GM19328 (cell line): ENCODE results near the gene MTARC2.
A peak's percentile ranks its signal among the peaks of the same experiment; 100 is the strongest.
"Not testable (repeated sequence)": the region's sequence is repeated elsewhere in the genome, so short reads cannot be mapped to it uniquely, and the experiment has no call there.

Experiments used
- ATAC-seq: cut with Tn5 transposase; IDR thresholded peaks from one replicate; pipeline ENCODE4 v1.9.1; 2021; ENCODE audit warnings: mild to moderate bottlenecking, moderate library complexity; ENCODE audit not compliant: unreplicated experiment

Gene MTARC2

DNA sequence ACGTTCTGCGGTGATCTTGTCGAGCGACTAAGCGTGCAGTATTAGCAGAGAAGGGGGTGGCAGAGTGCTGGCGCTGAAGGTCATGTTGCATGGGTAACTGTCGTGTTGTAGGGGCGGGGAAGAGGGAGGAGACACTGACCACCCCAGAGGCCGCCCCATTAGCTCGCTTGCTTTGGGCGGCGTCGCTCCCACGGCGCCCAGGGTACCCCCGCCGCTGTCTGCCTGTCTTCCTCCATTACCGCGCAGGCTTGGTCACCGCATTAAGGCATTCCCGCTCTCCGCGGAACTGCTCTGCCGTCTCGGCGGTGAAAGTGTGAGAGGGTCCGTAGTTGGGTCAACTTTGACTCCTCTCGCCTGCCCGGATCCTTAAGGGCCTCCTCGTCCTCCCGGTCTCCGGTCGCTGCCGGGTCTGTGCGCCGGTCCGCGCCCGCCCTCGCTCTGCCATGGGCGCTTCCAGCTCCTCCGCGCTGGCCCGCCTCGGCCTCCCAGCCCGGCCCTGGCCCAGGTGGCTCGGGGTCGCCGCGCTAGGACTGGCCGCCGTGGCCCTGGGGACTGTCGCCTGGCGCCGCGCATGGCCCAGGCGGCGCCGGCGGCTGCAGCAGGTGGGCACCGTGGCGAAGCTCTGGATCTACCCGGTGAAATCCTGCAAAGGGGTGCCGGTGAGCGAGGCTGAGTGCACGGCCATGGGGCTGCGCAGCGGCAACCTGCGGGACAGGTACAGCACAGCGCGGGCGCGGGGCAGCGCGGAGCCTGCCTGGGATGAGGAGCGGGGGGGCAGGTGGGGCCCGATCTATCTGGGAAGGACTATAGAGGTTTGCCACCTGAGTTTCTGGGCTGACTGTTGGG lies at the start of gene MTARC2:
MTARC2 (plus strand) TSS at position 234 of the 846 bp plus-strand sequence; CDS start at position 444, 210 bp downstream.
- ATAC-seq, result peak; percentile 72

DNA sequence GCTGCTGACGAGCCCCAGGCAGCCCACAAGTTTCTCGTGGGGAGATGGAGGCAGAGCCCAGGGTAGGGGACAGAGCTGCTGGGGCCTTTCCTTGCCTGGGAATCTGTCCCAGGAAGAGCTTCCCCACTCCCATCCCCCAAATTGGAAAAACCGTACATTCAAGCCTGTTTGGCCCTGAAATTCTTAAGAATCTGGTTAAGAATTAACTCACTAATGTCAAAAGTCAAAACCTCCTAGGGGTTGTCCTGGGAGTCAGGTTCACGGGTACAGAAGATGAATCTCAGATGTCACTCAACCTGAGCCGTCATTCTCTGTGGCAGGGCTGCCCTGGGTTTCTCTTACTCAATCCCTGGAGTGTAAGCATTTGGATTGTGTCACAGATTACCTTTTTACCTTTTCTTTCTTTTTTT lies 49.5 kb upstream of the MTARC2 start:
- no peak for ATAC-seq

- ATAC-seq, result no peak
These were observed 49.1 kb upstream of the MTARC2 start for GRCh38 chr1:220699044-220699443.

DNA sequence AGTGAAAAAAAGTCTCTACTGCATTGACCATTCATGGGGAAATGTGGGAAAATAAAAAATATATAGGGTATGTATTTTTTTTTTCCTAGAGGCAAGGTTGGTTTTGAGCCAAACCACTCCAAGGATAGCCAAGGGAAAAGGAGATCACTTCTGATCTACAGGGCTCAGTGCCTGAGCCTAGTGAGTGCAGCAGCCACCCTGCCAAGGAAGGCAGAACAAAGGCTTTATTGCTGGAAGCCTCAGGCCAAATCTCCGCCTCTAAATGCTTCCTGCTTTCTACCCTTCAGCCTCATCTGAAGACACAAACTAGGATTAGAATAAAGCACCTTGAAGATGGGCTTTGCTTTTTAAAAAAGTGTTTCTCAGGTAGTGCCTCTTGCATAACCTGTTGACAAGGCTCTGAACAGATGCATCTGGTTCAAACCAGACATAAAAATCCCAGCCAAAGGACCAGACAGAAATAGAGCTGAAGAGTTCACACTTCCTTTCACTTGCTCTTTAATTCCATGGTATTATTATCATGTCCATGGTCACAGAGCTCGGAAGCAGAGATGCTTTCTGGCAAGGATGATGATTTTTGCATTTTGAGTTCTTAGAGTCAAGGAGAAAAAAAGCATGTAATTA lies 47.5 kb upstream of the MTARC2 start:
- no peak for ATAC-seq

GRCh38 chr1:220701974-220702373 lies 46.1 kb upstream of the MTARC2 start:
- ATAC-seq, result no peak

- ATAC-seq, result no peak
These were observed 45.3 kb upstream of the MTARC2 start for GRCh38 chr1:220702733-220703270.

DNA sequence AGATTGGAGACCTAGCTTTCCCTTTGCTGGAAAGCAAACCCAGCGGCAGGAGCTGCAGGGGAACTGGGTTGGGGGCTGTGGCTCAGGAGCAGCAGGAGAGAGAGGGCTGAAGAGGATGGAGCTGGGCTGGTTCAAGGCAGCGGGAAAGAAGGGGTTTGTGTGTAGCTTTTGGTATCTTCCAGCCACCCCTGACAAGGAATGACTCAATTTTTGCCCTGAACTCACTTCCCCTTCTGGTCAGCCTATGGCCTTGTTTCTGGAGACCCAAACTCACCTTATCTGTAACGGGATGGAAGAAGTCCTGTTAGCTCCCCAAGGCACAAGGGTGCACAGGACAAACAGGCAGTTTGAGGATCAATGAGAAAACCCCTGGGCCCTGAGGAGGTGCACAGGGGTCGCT lies 44.8 kb upstream of the MTARC2 start:
- ATAC-seq, result no peak

DNA sequence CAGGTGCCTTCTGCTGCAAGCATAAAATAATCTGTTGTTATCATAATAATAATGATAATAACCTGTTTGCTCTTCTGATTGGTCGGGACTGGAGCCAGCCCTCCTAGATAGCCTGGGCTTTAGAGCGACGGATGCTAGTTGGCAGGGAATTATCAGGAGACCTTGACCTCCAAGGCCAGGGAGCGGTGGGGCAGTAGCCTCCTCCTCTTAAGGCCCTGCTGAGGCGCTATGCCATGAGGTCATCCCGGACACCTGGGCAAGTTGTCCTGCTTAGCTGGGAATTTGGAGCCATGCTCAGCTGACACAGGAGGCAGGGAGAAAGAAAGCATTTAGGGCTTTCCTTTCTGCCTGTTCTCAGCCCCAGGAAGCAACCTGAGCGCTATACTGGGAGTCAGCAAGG lies 42.3 kb upstream of the MTARC2 start:
- no peak for ATAC-seq

- no peak for ATAC-seq
These were observed 41.6 kb upstream of the MTARC2 start for GRCh38 chr1:220706480-220706879.

DNA sequence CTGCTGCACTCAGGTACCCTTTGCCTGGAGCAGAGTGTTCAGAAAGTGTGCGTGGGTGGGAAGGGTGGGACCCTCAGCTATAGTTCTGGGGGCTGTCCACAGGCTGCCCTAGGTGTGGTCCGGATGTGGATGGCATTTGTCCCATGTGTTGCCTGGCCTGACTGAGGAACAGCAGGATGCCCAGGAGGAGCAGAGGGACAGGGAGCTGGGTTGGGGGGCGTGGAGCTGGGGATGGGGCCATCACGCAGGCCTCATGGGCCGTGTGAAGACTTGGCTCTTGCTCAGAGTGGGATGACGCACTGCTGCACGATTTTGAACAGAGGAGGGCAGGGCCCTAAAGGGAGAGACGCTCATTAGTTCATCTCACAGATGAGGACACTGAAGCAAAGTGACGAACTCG lies 41.0 kb upstream of the MTARC2 start:
- ATAC-seq, result no peak

GRCh38 chr1:220708244-220708643 lies 39.9 kb upstream of the MTARC2 start:
- no peak for ATAC-seq

GRCh38 chr1:220708936-220709801 lies 39.0 kb upstream of the MTARC2 start:
- ATAC-seq, result no peak

DNA sequence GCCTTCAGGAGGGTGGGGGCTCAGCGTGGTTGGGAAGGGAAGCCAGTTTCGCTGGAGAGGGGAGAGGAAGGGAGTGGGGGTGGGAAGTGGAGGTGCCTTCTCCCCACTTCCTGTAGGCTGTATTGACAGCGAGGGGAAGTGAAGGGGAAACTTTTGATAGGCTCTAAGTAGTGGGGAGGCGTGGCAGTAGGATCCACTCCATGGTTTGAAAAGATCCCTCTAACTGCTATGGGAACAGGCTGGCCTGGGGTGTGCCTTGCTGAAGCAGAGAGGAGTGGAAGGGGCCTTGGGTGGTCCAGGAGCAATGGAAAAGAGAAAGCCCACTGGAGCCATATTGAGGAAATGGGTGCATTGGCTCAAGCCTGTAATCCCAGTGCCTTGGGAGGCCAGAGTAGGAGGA lies 37.8 kb upstream of the MTARC2 start:
- ATAC-seq, result no peak

DNA sequence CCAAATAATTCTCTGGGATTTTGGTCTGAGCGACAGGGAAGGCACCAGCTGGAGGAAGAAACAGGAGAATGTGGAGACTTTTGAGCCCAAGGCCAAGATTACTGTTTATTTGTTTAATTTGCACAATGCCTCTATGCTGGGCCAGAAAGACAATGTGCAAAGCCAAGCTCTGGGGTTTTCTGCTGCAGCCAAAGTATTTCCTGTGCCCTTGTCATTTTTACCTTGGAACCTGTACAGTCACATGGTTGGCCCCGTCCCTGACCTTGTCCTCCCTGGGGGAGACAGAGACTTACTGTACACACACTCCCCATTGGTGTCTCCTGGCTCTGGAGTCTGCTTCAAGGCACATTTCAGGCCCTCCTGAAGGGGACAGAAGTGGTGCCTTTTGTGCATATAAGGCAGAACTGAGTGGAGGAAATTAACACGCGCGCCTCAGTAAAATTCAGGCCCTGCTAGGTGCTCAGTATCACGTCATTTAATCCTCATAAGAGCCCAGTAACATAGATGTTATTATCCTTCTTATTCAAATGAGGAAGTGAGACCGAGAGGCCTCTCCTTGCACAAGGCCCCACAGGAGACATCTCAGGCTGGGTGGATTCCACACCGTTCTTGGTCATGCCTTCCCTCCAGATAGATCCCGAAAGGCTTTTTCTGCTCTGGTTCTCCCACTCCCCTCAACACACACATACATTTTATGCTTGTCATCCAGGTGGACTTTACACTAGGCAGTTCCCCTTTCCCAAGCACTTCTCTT lies 36.9 kb upstream of the MTARC2 start:
- peak; percentile 58 for ATAC-seq

GRCh38 chr1:220715986-220716385 lies 32.1 kb upstream of the MTARC2 start:
- not testable (repeated sequence) for ATAC-seq

DNA sequence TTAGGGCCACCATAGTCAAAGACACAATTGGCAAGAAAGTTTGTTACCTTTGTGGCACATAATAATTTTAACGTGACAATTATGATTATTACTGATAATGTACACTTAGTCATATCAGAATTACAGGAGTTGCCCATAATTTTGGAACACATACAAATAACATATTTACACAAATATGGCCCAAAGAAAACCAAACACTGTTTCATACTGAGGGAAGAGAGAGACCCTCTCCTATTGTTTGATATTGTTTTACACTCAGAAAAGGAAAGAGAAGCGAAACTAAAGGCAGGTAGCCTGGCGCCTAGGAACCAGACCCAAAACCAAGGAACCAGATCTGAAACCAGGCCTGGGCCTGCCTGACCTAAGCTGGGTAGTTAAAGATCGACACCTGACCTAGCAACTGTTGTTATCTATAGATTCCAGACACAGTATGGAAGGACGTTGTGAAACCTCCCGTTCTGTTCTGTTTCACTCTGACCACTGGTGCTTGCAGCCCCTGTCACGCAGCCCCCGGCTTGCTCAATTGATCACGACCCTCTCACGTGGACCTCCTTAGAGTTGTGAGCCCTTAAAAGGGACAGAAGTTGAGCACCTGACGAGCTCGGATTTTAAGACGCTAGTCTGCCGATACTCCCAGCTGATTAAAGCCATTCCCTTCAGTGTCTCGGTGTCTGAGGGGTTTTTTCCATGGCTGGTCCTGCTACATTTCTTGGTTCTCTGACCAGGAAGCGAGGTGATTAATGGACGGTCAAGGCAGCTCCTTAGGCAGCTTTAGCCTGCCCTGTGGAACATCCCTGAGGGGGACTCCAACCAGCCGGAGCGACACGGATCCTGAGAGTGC lies 30.1 kb upstream of the MTARC2 start:
- ATAC-seq, result no peak

- ATAC-seq, result not testable (repeated sequence)
These were observed 26.9 kb upstream of the MTARC2 start for GRCh38 chr1:220721266-220721665.

DNA sequence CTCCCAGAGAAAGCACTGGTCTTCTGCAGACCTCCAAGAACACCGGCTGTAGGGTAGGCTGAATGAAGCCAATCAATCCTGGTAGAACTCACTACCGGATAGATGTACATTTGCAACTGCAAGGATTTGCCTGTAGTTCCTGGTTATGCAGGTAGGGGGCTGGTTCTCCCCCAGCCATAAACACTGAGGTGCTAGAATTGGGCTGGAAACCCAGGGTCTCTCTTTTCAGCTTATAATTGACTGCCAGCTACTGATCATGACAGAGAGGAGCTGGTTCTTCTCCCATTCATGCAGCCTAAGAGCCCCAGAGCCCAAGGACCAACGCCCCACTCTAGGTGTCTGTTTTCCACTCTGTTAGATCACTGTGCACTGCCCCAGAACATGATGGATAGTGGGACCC lies 21.5 kb upstream of the MTARC2 start:
- no peak for ATAC-seq

GRCh38 chr1:220727519-220727918 lies 20.6 kb upstream of the MTARC2 start:
- ATAC-seq, result no peak

DNA sequence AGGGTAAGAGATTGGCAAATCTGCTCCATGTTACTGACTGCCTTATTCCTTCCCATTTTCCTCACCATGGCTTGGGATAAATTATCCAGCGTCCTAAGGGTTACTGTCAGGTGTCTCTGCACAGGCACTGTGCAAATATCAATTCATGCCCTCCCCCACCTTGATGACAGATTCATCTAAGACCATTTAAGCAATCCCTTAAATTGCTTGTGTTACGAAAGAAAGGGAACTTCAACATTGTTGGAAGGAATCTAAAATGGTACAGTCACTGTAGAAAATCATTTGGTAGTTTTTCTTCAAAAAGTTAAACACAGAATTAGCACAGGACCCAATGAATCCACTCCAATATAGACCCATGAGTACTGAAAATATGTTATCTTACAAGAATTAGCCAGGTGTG lies 17.6 kb upstream of the MTARC2 start:
- ATAC-seq, result no peak
